WTC11 (cell line): ENCODE measurements around the gene PLCD4. TPM values are rescaled to one million over a fixed set of nuclear protein-coding genes. Genes with fewer than 3 reads are reported as not detected.

Experiments used
- CBFB ChIP-seq: sonication (generic); formaldehyde crosslinking; IDR thresholded peaks from 2 replicates; pipeline ENCODE4 v1.8.1; 2022; ENCODE audit warnings: mild to moderate bottlenecking, low read depth, missing genetic modification reagents
- CREB1 ChIP-seq: sonication (generic); formaldehyde crosslinking; IDR thresholded peaks from 2 replicates; pipeline ENCODE4 v1.8.0; 2023; ENCODE audit warnings: mild to moderate bottlenecking, missing genetic modification reagents
- FOXK1 ChIP-seq: sonication (generic); formaldehyde crosslinking; IDR thresholded peaks from 2 replicates; pipeline ENCODE4 v1.8.0; 2022; ENCODE audit warnings: mild to moderate bottlenecking, moderate library complexity, missing genetic modification reagents
- GRHL2 ChIP-seq: fragments of 250-450 bp; sonication (Bioruptor Pico); IDR thresholded peaks from 2 replicates; pipeline ENCODE4 v1.8.0; 2022; ENCODE audit warnings: mild to moderate bottlenecking, moderate library complexity; ENCODE audit not compliant: insufficient replicate concordance, severe bottlenecking
- KAT7 ChIP-seq: sonication (generic); formaldehyde crosslinking; IDR thresholded peaks from 2 replicates; pipeline ENCODE4 v1.8.1; 2023; ENCODE audit warnings: missing genetic modification reagents, mild to moderate bottlenecking, borderline replicate concordance
- MXD4 ChIP-seq: fragments of 250-450 bp; sonication (Bioruptor Pico); IDR thresholded peaks from 2 replicates; pipeline ENCODE4 v1.8.0; 2021; ENCODE audit warnings: mild to moderate bottlenecking, moderate library complexity, borderline replicate concordance
- NFATC4 ChIP-seq: fragments of 250-450 bp; sonication (Bioruptor Pico); IDR thresholded peaks from 2 replicates; pipeline ENCODE4 v1.9.0; 2021; ENCODE audit warnings: mild to moderate bottlenecking
- NFE2L1 ChIP-seq: sonication (generic); formaldehyde crosslinking; IDR thresholded peaks from 2 replicates; pipeline ENCODE4 v1.8.1; 2023; ENCODE audit warnings: missing genetic modification reagents
- NR2C2 ChIP-seq: sonication (generic); formaldehyde crosslinking; IDR thresholded peaks from 2 replicates; pipeline ENCODE4 v1.8.0; 2022; ENCODE audit warnings: mild to moderate bottlenecking, missing genetic modification reagents
- RELA ChIP-seq: sonication (generic); formaldehyde crosslinking; IDR thresholded peaks from 2 replicates; pipeline ENCODE4 v1.8.1; 2022; ENCODE audit warnings: missing genetic modification reagents, mild to moderate bottlenecking, borderline replicate concordance
- RORB ChIP-seq: fragments of 250-450 bp; sonication (Bioruptor Pico); IDR thresholded peaks from 2 replicates; pipeline ENCODE4 v1.9.0; 2021; ENCODE audit warnings: mild to moderate bottlenecking
- SP1 ChIP-seq: sonication (generic); formaldehyde crosslinking; conservative IDR thresholded peaks from 2 replicates; pipeline ENCODE4 v1.8.1; 2022; ENCODE audit warnings: missing genetic modification reagents
- ZBTB21 ChIP-seq: sonication (generic); formaldehyde crosslinking; IDR thresholded peaks from 2 replicates; pipeline ENCODE4 v1.8.1; 2023; ENCODE audit warnings: mild to moderate bottlenecking, missing genetic modification reagents, borderline replicate concordance
- ZNF232 ChIP-seq: sonication (generic); formaldehyde crosslinking; IDR thresholded peaks from 2 replicates; pipeline ENCODE4 v1.8.0; 2022; ENCODE audit warnings: mild to moderate bottlenecking, missing genetic modification reagents
- ZNF416 ChIP-seq: fragments of 250-450 bp; sonication (Bioruptor Pico); IDR thresholded peaks from 2 replicates; pipeline ENCODE4 v1.9.0; 2021; ENCODE audit warnings: mild to moderate bottlenecking, inconsistent platforms
- ZNF671 ChIP-seq: fragments of 250-450 bp; sonication (Bioruptor Pico); IDR thresholded peaks from 2 replicates; pipeline ENCODE4 v1.8.0; 2021; ENCODE audit warnings: mild to moderate bottlenecking
- total RNA-seq: library from RNA; stranded (reverse); gene quantifications from 3 replicates; pipeline ENCODE4 v1.2.3, GENCODE V29; 2021
- TF ChIP-seq, protein P1 (sequence below): sonication (generic); formaldehyde crosslinking; IDR thresholded peaks from 2 replicates; pipeline ENCODE4 v1.8.1; 2023; ENCODE audit warnings: mild to moderate bottlenecking, missing genetic modification reagents, moderate library complexity
- TF ChIP-seq, protein P2 (sequence below): fragments of 250-450 bp; sonication (Bioruptor Pico); IDR thresholded peaks from 2 replicates; pipeline ENCODE4 v1.9.0; 2021; ENCODE audit warnings: mild to moderate bottlenecking
- TF ChIP-seq, protein P3 (sequence below): sonication (generic); formaldehyde crosslinking; IDR thresholded peaks from 2 replicates; pipeline ENCODE4 v1.8.1; 2022; ENCODE audit warnings: missing genetic modification reagents, borderline replicate concordance
- TF ChIP-seq, protein P4 (sequence below): fragments of 250-450 bp; sonication (Bioruptor Pico); IDR thresholded peaks from 2 replicates; pipeline ENCODE4 v1.8.0; 2021; ENCODE audit warnings: mild to moderate bottlenecking
- TF ChIP-seq, protein P5 (sequence below): fragments of 250-450 bp; sonication (Bioruptor Pico); IDR thresholded peaks from 2 replicates; pipeline ENCODE4 v1.9.0; 2021; ENCODE audit warnings: moderate library complexity, mild to moderate bottlenecking, inconsistent platforms, borderline replicate concordance
- TF ChIP-seq, protein P6 (sequence below): sonication (generic); formaldehyde crosslinking; IDR thresholded peaks from 2 replicates; pipeline ENCODE4 v1.8.1; 2022; ENCODE audit warnings: low read depth, missing genetic modification reagents, borderline replicate concordance
- TF ChIP-seq, protein P7 (sequence below): sonication (generic); formaldehyde crosslinking; conservative IDR thresholded peaks from 2 replicates; pipeline ENCODE4 v1.8.1; 2022; ENCODE audit warnings: mild to moderate bottlenecking, missing genetic modification reagents
- TF ChIP-seq, protein P8 (sequence below): sonication (generic); formaldehyde crosslinking; IDR thresholded peaks from 2 replicates; pipeline ENCODE4 v1.8.0; 2023; ENCODE audit warnings: mild to moderate bottlenecking, missing genetic modification reagents
- TF ChIP-seq, protein P9 (sequence below): sonication (generic); formaldehyde crosslinking; IDR thresholded peaks from 2 replicates; pipeline ENCODE4 v1.8.0; 2022; ENCODE audit warnings: mild to moderate bottlenecking, missing genetic modification reagents

PLCD4 gene
- total RNA-seq, 1 experiment from 2014 or later = 0.28 TPM

DNA sequence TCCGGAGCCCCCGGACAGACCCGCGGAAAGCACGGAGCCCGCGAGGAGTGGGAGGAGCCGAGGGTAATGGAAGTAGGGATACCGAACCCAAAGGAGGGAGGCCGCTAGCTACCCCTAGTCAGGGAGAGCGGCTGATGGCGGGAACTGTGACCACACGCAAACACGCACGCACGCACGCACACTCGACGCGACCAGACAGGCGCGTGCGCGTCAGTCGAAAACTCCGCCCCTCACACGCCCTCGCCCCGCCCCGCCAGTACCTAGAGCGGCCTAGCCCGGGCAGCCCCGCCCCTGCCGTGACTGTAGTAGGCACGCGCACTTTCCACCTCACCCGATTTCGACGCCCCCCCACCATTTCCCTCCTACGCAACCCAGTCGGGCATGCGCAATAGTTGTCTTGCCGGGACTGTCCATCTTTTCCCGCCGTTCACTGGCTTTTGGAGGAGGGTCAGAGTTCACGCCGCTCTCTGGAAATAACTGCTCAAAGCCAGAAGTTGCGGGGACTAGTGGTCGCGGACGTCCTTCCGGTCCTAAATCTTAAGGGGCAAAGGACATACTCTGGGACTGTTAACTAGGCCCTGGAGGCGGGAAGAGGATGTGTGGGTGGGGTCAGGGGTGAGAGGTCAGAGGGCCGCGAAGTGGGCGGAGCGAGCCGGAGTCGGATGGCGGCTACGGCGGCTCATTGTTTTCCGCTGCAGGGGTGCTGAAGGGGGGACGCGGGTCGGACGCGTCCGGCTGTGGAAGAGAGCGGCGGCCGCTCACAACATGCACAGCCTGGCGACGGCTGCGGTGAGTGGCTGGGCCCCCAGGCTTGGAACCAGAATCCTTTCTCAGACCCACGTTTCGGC, 39.3 kb upstream of the PLCD4 start, which contains the start of the genes CNOT9 and USP37 (continued):
- TF ChIP-seq, protein P1, sequence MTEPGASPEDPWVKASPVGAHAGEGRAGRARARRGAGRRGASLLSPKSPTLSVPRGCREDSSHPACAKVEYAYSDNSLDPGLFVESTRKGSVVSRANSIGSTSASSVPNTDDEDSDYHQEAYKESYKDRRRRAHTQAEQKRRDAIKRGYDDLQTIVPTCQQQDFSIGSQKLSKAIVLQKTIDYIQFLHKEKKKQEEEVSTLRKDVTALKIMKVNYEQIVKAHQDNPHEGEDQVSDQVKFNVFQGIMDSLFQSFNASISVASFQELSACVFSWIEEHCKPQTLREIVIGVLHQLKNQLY (CRISPR knock-in tag) = no peak
- TF ChIP-seq GRHL2 (CRISPR knock-in tag) = no peak
- TF ChIP-seq, protein P2, sequence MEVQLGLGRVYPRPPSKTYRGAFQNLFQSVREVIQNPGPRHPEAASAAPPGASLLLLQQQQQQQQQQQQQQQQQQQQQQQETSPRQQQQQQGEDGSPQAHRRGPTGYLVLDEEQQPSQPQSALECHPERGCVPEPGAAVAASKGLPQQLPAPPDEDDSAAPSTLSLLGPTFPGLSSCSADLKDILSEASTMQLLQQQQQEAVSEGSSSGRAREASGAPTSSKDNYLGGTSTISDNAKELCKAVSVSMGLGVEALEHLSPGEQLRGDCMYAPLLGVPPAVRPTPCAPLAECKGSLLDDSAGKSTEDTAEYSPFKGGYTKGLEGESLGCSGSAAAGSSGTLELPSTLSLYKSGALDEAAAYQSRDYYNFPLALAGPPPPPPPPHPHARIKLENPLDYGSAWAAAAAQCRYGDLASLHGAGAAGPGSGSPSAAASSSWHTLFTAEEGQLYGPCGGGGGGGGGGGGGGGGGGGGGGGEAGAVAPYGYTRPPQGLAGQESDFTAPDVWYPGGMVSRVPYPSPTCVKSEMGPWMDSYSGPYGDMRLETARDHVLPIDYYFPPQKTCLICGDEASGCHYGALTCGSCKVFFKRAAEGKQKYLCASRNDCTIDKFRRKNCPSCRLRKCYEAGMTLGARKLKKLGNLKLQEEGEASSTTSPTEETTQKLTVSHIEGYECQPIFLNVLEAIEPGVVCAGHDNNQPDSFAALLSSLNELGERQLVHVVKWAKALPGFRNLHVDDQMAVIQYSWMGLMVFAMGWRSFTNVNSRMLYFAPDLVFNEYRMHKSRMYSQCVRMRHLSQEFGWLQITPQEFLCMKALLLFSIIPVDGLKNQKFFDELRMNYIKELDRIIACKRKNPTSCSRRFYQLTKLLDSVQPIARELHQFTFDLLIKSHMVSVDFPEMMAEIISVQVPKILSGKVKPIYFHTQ (CRISPR knock-in tag) = no peak
- TF ChIP-seq, protein P3, sequence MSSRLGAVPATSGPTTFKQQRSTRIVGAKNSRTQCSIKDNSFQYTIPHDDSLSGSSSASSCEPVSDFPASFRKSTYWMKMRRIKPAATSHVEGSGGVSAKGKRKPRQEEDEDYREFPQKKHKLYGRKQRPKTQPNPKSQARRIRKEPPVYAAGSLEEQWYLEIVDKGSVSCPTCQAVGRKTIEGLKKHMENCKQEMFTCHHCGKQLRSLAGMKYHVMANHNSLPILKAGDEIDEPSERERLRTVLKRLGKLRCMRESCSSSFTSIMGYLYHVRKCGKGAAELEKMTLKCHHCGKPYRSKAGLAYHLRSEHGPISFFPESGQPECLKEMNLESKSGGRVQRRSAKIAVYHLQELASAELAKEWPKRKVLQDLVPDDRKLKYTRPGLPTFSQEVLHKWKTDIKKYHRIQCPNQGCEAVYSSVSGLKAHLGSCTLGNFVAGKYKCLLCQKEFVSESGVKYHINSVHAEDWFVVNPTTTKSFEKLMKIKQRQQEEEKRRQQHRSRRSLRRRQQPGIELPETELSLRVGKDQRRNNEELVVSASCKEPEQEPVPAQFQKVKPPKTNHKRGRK = no peak
- TF ChIP-seq ZNF416 = no peak
- TF ChIP-seq, protein P4, sequence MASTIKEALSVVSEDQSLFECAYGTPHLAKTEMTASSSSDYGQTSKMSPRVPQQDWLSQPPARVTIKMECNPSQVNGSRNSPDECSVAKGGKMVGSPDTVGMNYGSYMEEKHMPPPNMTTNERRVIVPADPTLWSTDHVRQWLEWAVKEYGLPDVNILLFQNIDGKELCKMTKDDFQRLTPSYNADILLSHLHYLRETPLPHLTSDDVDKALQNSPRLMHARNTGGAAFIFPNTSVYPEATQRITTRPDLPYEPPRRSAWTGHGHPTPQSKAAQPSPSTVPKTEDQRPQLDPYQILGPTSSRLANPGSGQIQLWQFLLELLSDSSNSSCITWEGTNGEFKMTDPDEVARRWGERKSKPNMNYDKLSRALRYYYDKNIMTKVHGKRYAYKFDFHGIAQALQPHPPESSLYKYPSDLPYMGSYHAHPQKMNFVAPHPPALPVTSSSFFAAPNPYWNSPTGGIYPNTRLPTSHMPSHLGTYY (CRISPR knock-in tag) = no peak
- peak; percentile 45; the same call in 1 of the 2 replicates for TF ChIP-seq NFATC4 (CRISPR knock-in tag)
- TF ChIP-seq ZNF671 (CRISPR knock-in tag) = no peak
- TF ChIP-seq, protein P5, sequence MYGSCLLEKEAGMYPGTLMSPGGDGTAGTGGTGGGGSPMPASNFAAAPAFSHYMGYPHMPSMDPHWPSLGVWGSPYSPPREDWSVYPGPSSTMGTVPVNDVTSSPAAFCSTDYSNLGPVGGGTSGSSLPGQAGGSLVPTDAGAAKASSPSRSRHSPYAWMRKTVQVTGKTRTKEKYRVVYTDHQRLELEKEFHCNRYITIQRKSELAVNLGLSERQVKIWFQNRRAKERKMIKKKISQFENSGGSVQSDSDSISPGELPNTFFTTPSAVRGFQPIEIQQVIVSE (CRISPR knock-in tag) = no peak
- TF ChIP-seq ZNF232 = peak; percentile 97
- TF ChIP-seq, protein P6, sequence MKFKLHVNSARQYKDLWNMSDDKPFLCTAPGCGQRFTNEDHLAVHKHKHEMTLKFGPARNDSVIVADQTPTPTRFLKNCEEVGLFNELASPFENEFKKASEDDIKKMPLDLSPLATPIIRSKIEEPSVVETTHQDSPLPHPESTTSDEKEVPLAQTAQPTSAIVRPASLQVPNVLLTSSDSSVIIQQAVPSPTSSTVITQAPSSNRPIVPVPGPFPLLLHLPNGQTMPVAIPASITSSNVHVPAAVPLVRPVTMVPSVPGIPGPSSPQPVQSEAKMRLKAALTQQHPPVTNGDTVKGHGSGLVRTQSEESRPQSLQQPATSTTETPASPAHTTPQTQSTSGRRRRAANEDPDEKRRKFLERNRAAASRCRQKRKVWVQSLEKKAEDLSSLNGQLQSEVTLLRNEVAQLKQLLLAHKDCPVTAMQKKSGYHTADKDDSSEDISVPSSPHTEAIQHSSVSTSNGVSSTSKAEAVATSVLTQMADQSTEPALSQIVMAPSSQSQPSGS = no peak
- peak; percentile 94 for TF ChIP-seq SP1 (CRISPR knock-in tag)
- TF ChIP-seq NFE2L1 (CRISPR knock-in tag) = peak; percentile 98
- TF ChIP-seq KAT7 = peak; percentile 94
- TF ChIP-seq, protein P7, sequence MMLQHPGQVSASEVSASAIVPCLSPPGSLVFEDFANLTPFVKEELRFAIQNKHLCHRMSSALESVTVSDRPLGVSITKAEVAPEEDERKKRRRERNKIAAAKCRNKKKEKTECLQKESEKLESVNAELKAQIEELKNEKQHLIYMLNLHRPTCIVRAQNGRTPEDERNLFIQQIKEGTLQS = no peak
- peak; percentile 82; the same call in 1 of the 2 replicates for TF ChIP-seq FOXK1
- peak; percentile 77; the same call in 1 of the 2 replicates for TF ChIP-seq CREB1 (CRISPR knock-in tag)
- TF ChIP-seq, protein P8, sequence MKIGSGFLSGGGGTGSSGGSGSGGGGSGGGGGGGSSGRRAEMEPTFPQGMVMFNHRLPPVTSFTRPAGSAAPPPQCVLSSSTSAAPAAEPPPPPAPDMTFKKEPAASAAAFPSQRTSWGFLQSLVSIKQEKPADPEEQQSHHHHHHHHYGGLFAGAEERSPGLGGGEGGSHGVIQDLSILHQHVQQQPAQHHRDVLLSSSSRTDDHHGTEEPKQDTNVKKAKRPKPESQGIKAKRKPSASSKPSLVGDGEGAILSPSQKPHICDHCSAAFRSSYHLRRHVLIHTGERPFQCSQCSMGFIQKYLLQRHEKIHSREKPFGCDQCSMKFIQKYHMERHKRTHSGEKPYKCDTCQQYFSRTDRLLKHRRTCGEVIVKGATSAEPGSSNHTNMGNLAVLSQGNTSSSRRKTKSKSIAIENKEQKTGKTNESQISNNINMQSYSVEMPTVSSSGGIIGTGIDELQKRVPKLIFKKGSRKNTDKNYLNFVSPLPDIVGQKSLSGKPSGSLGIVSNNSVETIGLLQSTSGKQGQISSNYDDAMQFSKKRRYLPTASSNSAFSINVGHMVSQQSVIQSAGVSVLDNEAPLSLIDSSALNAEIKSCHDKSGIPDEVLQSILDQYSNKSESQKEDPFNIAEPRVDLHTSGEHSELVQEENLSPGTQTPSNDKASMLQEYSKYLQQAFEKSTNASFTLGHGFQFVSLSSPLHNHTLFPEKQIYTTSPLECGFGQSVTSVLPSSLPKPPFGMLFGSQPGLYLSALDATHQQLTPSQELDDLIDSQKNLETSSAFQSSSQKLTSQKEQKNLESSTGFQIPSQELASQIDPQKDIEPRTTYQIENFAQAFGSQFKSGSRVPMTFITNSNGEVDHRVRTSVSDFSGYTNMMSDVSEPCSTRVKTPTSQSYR (CRISPR knock-in tag) = peak; percentile 73
- no peak for TF ChIP-seq RORB (CRISPR knock-in tag)
- no peak for TF ChIP-seq MXD4 (CRISPR knock-in tag)
- peak; percentile 92 for TF ChIP-seq ZBTB21 (CRISPR knock-in tag)
- peak; percentile 99 for TF ChIP-seq NR2C2
- TF ChIP-seq RELA (CRISPR knock-in tag) = no peak; the same call in 1 of the 2 replicates
- peak; percentile 89; the same call in 1 of the 2 replicates for TF ChIP-seq CBFB (CRISPR knock-in tag)
- TF ChIP-seq, protein P9, sequence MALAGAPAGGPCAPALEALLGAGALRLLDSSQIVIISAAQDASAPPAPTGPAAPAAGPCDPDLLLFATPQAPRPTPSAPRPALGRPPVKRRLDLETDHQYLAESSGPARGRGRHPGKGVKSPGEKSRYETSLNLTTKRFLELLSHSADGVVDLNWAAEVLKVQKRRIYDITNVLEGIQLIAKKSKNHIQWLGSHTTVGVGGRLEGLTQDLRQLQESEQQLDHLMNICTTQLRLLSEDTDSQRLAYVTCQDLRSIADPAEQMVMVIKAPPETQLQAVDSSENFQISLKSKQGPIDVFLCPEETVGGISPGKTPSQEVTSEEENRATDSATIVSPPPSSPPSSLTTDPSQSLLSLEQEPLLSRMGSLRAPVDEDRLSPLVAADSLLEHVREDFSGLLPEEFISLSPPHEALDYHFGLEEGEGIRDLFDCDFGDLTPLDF (CRISPR knock-in tag) = peak; percentile 92
